ENCODE data around the gene PMM2. TPM values are rescaled to one million over a fixed set of nuclear protein-coding genes. Genes with fewer than 3 reads are reported as not detected.

Gene PMM2
- total RNA-seq, 5 donors from 2014 or later (not counting 1 experiment from before 2014, with no cell fraction given) = 33.8 to 46.6 (median 43.7) TPM

DNA sequence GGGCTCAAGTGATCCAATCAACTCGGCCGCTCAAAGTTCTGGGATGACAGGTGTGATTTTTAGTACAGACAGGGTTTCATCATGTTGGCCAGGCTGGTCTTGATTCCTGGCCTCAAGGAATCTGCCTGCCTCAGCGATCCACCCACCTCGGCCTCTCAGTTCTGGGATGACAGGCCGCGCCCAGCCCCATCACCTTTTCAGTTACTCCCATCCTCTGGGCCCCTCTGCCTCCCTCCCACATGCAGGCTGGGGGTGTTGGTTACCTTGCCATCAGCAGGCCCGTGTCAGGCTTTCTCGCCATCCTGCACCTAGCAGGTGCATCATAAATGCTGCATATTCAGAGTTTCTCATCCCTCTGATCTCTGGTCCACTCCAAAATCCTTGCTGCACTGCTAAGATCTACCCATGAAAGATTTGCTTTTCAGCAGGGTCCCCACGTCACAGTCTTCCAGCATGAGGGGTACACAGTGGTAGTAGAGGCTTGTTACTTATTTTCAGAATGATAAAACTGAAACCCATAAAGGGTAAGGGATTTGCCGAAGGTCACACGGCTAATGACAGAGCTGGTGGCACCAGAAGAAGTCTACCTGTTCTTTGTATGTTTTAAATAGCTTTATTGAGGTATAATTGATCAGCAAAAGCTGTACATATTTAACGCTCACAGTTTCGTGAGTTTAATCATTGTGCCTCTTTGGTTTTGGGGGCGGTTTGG is 16.6 kb downstream of the PMM2 start:
- ChIA-PET POLR2A (no interaction called here), CTCF (no interaction called here)
- no peaks in the 10 kb centered on the region for H3K27me3 Mint-ChIP-seq
- H3K9me3 Mint-ChIP-seq = no peaks in the 10 kb centered on the region
- Histone ChIP-seq H3K36me3 (ENCODE audit: control insufficient read depth in 2 of 2, extremely low read depth in 1 of 2, insufficient read depth in 1 of 2, low read length in 1 of 2) (peaks cover 32 to 72% of the 10 kb centered on the region in 2 donors), H3K27me3 (replicated peaks in 1 of 2; ENCODE audit: control insufficient read depth in 2 of 2, extremely low read depth in 1 of 2, insufficient read depth in 2 of 2, low read length in 1 of 2) (no peaks in the 10 kb centered on the region), H3K4me3 (ENCODE audit: control insufficient read depth in 1 of 2, extremely low read depth in 1 of 2, low read length in 1 of 2) (no peak overlapping the region), H3K27ac (ENCODE audit: low read length) (no peak overlapping the region), H3K9me3 (no peaks in the 10 kb centered on the region), H3K4me1 (ENCODE audit: control insufficient read depth in 1 of 2, extremely low read depth in 1 of 2, insufficient read depth in 2 of 2, low read length in 2 of 2) (peaks cover 9 to 10% of the 10 kb centered on the region in 2 experiments)
- DNase-seq = no peak
- H3K4me3 Mint-ChIP-seq = no peak overlapping the region
- WGBS (ENCODE audit: insufficient coverage) = 71% methylated on average over 7 of the region's 14 CpGs
- peaks cover 11 to 19% (median 15%) of the 10 kb centered on the region in 3 donors for H3K4me1 Mint-ChIP-seq
- no peak for ATAC-seq (replicated peaks in 1 of 4)
- peaks cover 50% of the 10 kb centered on the region for H3K36me3 Mint-ChIP-seq
- no peak overlapping the region for H3K27ac Mint-ChIP-seq

DNA sequence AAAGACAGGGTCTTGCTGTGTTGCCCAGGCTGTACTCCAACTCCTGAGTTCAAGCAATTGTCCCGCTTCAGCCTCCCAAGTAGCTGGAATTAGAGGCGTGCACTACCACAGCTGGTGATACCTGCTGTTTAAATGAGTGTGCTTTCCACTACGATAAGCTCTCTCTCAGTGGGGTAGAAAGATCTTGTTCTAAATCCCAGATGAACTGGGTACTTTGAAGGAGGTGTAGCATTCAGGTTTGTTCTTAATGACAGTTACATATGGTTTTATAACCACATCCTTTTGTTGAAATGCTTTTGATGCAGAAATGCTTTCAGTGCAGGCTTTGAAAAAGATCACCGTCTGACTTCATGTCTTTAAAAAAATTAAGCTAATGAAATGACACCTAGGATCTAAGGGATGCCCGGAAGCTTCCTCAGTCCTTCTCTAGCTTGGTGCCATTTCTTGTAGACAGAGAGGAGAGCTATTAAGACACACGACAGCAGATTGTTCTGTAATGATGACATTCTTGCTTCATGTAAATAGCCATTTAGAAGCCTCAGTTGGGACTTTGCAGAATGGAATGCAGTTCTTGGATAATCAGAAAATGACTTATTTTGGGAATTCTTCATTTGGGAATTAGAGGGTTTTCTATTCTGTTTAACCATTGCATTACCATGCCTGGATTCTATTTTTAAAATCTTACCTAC is 19.5 kb downstream of the PMM2 start:
- no peaks in the 10 kb centered on the region for H3K27me3 Mint-ChIP-seq
- Histone ChIP-seq H3K9me3 (no peaks in the 10 kb centered on the region), H3K4me1 (ENCODE audit: control insufficient read depth in 1 of 2, extremely low read depth in 1 of 2, insufficient read depth in 2 of 2, low read length in 2 of 2) (peaks cover 9 to 10% of the 10 kb centered on the region in 2 experiments), H3K27me3 (replicated peaks in 1 of 2; ENCODE audit: control insufficient read depth in 2 of 2, extremely low read depth in 1 of 2, insufficient read depth in 2 of 2, low read length in 1 of 2) (no peaks in the 10 kb centered on the region), H3K4me3 (ENCODE audit: control insufficient read depth in 1 of 2, extremely low read depth in 1 of 2, low read length in 1 of 2) (no peak overlapping the region), H3K36me3 (ENCODE audit: control insufficient read depth in 2 of 2, extremely low read depth in 1 of 2, insufficient read depth in 1 of 2, low read length in 1 of 2) (peaks cover 23 to 55% of the 10 kb centered on the region in 2 donors), H3K27ac (ENCODE audit: low read length) (peak overlapping the region; percentile 9)
- 23% methylated on average over 4 of the region's 6 CpGs for WGBS (ENCODE audit: insufficient coverage)
- peaks cover 15 to 23% (median 16%) of the 10 kb centered on the region in 3 donors for H3K4me1 Mint-ChIP-seq
- peak; percentile 77 to 95 (median 86) for ATAC-seq (replicated peaks in 1 of 4)
- H3K27ac Mint-ChIP-seq = peak overlapping the region; percentile 56 to 89
- ChIA-PET CTCF (interaction anchor here in 1 of 2 donors (0.5 to 0.9 kb wide), 3 partner anchors 42 to 274 kb away, joined by 3 to 4 read pairs (median 3); no protein-coding TSS in a partner anchor), POLR2A (interaction anchor here in 1 of 2 donors (0.6 kb wide), 1 partner anchor 57 kb away, joined by 3 read pairs; no protein-coding TSS in a partner anchor)
- DNase-seq = peak in 2 of 35 experiments; percentile 4 to 32
- peaks cover 49% of the 10 kb centered on the region for H3K36me3 Mint-ChIP-seq
- peak overlapping the region in 1 of 3 donors; percentile 28 for H3K4me3 Mint-ChIP-seq
- H3K9me3 Mint-ChIP-seq = no peaks in the 10 kb centered on the region

DNA sequence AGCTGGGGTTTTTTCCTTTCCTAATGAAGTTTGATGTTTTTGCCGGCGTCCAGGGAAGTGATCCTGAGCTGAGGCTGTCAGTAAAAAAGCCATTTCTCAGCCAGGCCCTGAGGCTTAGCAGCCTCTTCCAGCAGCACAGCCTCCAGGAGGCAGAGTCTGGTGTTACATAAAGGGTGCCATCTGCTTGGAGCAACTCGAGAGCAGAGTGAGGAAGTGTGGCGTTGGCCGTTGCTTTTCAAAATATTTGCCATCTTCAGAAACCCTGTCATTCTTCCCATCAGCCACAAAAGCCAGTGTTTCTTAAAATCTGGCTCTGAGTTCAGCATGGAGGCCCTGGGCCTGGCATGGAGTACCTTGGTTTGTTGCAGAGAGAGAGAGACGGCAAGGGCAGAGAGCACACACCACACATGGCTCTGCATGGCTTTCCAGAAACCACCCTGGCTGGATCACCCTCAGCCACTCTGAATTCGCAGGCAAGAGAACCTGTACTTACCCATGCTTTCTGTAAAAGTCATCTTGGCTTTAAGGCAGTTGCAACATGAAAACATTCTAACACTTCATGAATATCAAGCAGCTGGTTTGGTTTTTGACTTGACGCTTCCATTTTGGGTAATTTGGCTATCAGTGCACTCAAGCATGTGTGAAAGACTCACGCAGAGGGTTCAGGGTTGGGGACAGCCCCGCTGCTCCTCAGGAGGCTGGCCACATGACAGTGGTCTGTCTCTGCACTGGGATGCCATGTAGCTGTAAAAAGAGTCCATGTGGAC is 21.0 kb downstream of the PMM2 start:
- H3K4me3 Mint-ChIP-seq = no peak overlapping the region
- H3K4me1 ChIP-seq (ENCODE audit: control insufficient read depth in 1 of 2, extremely low read depth in 1 of 2, insufficient read depth in 2 of 2, low read length in 2 of 2) = peaks cover 9 to 10% of the 10 kb centered on the region in 2 experiments
- no peak overlapping the region for H3K27ac Mint-ChIP-seq
- ATAC-seq (replicated peaks in 1 of 4) (no peak), DNase-seq (no peak)
- H3K9me3 ChIP-seq = no peaks in the 10 kb centered on the region
- peaks cover 43% of the 10 kb centered on the region for H3K36me3 Mint-ChIP-seq
- H3K27me3 ChIP-seq (replicated peaks in 1 of 2; ENCODE audit: control insufficient read depth in 2 of 2, extremely low read depth in 1 of 2, insufficient read depth in 2 of 2, low read length in 1 of 2) = no peaks in the 10 kb centered on the region
- no peaks in the 10 kb centered on the region for H3K9me3 Mint-ChIP-seq
- ChIA-PET POLR2A (interaction anchor here in 1 of 2 donors (0.8 kb wide), 1 partner anchor 18 kb away, joined by 3 read pairs; no protein-coding TSS in a partner anchor), CTCF (interaction anchor here in 1 of 2 donors (0.6 kb wide), 1 partner anchor 208 kb away, joined by 6 read pairs; no protein-coding TSS in a partner anchor)
- WGBS (ENCODE audit: insufficient coverage) = 81% methylated on average over 6 of the region's 10 CpGs
- peaks cover 16 to 24% (median 18%) of the 10 kb centered on the region in 3 donors for H3K4me1 Mint-ChIP-seq
- peaks cover 13 to 43% of the 10 kb centered on the region in 2 donors for H3K36me3 ChIP-seq (ENCODE audit: control insufficient read depth in 2 of 2, extremely low read depth in 1 of 2, insufficient read depth in 1 of 2, low read length in 1 of 2)
- H3K4me3 ChIP-seq (ENCODE audit: control insufficient read depth in 1 of 2, extremely low read depth in 1 of 2, low read length in 1 of 2) = no peak overlapping the region
- no peak overlapping the region for H3K27ac ChIP-seq (ENCODE audit: low read length)
- no peaks in the 10 kb centered on the region for H3K27me3 Mint-ChIP-seq

DNA sequence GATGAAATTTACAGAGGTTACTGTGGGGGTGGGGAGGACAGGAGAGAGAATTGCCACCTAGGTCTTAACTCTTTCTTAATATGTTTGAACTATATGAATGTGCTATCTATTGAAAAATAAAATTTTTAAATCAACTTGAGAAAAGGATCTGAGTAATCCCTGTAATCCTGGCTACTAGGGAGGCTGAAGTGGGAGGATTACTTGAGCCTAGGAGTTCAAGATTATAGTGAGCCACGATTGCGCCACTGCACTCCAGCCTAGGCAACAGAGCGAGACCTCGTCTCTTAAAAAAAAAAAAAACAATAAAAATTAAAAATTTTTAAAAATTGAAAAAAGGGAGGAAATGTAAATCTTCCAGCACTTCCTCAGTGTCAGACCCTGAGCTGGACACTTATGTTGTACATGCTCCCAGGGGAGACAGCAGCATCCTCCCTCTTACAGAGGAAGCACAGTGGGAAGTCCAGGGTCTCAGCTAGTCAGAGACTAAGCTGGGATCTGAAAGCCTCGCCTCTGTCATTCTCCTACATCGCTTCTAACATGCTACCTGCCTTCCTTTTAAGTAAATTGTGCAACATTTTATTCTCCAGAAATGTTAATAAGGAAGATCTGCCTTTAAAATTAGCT is 21.9 kb downstream of the PMM2 start:
- Histone ChIP-seq H3K36me3 (ENCODE audit: control insufficient read depth in 2 of 2, extremely low read depth in 1 of 2, insufficient read depth in 1 of 2, low read length in 1 of 2) (peaks cover 7 to 35% of the 10 kb centered on the region in 2 donors), H3K4me3 (ENCODE audit: control insufficient read depth in 1 of 2, extremely low read depth in 1 of 2, low read length in 1 of 2) (no peak overlapping the region), H3K9me3 (no peaks in the 10 kb centered on the region), H3K27ac (ENCODE audit: low read length) (no peak overlapping the region), H3K4me1 (ENCODE audit: control insufficient read depth in 1 of 2, extremely low read depth in 1 of 2, insufficient read depth in 2 of 2, low read length in 2 of 2) (peaks cover 9 to 10% of the 10 kb centered on the region in 2 experiments), H3K27me3 (replicated peaks in 1 of 2; ENCODE audit: control insufficient read depth in 2 of 2, extremely low read depth in 1 of 2, insufficient read depth in 2 of 2, low read length in 1 of 2) (no peaks in the 10 kb centered on the region)
- CTCF ChIA-PET = interaction anchor here (0.6 to 0.7 kb wide), 2 partner anchors 57 to 209 kb away, joined by 3 to 6 read pairs; no protein-coding TSS in a partner anchor
- POLR2A ChIA-PET = interaction anchor here (0.6 to 0.8 kb wide), 2 partner anchors 19 to 245 kb away, joined by 3 read pairs; no protein-coding TSS in a partner anchor
- H3K27ac Mint-ChIP-seq = no peak overlapping the region
- H3K9me3 Mint-ChIP-seq = no peaks in the 10 kb centered on the region
- no CpG with 5 or more reads among the region's 6 CpGs for WGBS (ENCODE audit: insufficient coverage)
- no peak for ATAC-seq (replicated peaks in 1 of 4)
- H3K4me3 Mint-ChIP-seq = no peak overlapping the region
- H3K4me1 Mint-ChIP-seq = peaks cover 16 to 24% (median 18%) of the 10 kb centered on the region in 3 donors
- H3K27me3 Mint-ChIP-seq = no peaks in the 10 kb centered on the region
- DNase-seq = no peak
- peaks cover 38% of the 10 kb centered on the region for H3K36me3 Mint-ChIP-seq

DNA sequence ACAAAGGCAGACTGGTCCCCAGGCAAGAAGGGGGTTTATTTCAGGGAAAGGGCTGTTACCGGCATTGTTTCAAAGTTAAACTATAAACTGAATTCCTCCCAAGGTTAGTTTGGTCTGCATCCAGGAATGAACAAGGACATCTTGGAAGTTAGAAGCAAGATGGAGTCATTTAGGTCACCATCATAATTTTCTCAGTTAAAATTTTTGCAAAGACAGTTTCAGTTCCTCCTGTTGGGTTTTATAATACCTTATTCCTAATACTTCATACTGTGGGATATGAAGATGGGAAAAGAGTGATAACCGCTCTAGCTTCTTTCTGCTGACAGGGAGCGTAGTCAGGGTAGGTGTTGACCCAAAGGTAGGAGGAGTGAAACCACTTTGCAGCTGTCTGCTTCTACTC is 24.8 kb downstream of the PMM2 start:
- Histone ChIP-seq H3K9me3 (no peaks in the 10 kb centered on the region), H3K27me3 (replicated peaks in 1 of 2; ENCODE audit: control insufficient read depth in 2 of 2, extremely low read depth in 1 of 2, insufficient read depth in 2 of 2, low read length in 1 of 2) (no peaks in the 10 kb centered on the region), H3K36me3 (ENCODE audit: control insufficient read depth in 2 of 2, extremely low read depth in 1 of 2, insufficient read depth in 1 of 2, low read length in 1 of 2) (peaks cover 5 to 25% of the 10 kb centered on the region in 2 donors), H3K4me3 (ENCODE audit: control insufficient read depth in 1 of 2, extremely low read depth in 1 of 2, low read length in 1 of 2) (no peak overlapping the region), H3K4me1 (ENCODE audit: control insufficient read depth in 1 of 2, extremely low read depth in 1 of 2, insufficient read depth in 2 of 2, low read length in 2 of 2) (peaks cover 0 to 2% of the 10 kb centered on the region in 2 experiments), H3K27ac (ENCODE audit: low read length) (no peak overlapping the region)
- no peaks in the 10 kb centered on the region for H3K9me3 Mint-ChIP-seq
- H3K4me1 Mint-ChIP-seq = peaks cover 8 to 11% (median 9%) of the 10 kb centered on the region in 3 donors
- ChIA-PET POLR2A (no interaction called here), CTCF (interaction anchor here in 1 of 2 donors (0.6 kb wide), 1 partner anchor 78 kb away, joined by 4 read pairs; no protein-coding TSS in a partner anchor)
- no peak overlapping the region for H3K4me3 Mint-ChIP-seq
- no peak for DNase-seq
- no peak overlapping the region for H3K27ac Mint-ChIP-seq
- ATAC-seq (replicated peaks in 1 of 4) = no peak
- H3K36me3 Mint-ChIP-seq = peaks cover 24% of the 10 kb centered on the region
- no peaks in the 10 kb centered on the region for H3K27me3 Mint-ChIP-seq
- 80% methylated on average over 1 of the region's 3 CpGs for WGBS (ENCODE audit: insufficient coverage)
